Stimulated activated CD8-positive, alpha-beta memory T cell treated with anti-CD3 and anti-CD28 coated beads, Interleukin-15, amount 100 ng/mL, for 48 hours (primary cell): ENCODE results near the gene CDC42SE1.

ENCODE experiments used
- DNase-seq, 2 donors: peaks; one replicate each; pipeline ENCODE4 v3.0.0-alpha.2; 2020; ENCODE audit warnings: low read depth in 2 of 2

CDC42SE1 gene

GRCh38 chr1:151054971-151055547 lies 4.4 kb downstream of the CDC42SE1 start:
- DNase-seq, result no peak

DNA sequence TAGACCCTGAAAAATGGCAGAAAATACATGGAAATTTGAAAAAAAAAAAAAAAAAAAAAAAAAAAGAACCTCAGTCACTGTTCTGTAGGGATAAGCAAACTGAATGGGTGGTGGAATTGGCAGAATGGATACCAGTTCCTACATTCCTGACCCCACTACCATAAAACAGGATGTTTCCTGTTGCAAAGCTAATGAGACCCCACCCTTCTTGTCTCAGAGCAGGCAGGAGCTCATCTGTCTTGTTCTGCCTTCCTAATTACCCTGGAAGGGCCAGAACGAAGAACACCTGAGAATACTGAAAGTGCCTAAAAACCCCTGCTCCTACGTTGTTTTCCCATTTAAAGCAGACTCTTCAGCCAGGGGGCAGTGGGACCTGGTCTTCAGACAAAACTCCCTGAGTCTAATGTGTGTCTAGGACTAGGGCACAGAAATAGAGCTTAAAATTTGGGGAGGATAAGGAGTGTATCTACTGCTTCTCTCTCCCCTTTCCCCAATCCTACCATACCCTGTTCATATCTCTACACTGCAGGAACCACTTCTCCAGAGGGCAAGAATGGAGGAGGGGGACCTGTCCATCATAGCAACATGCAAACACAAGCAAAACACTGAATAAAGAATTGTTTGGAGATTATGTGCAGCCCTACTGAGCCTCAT lies 7.9 kb downstream of the CDC42SE1 start:
- DNase-seq, result no peak

DNA sequence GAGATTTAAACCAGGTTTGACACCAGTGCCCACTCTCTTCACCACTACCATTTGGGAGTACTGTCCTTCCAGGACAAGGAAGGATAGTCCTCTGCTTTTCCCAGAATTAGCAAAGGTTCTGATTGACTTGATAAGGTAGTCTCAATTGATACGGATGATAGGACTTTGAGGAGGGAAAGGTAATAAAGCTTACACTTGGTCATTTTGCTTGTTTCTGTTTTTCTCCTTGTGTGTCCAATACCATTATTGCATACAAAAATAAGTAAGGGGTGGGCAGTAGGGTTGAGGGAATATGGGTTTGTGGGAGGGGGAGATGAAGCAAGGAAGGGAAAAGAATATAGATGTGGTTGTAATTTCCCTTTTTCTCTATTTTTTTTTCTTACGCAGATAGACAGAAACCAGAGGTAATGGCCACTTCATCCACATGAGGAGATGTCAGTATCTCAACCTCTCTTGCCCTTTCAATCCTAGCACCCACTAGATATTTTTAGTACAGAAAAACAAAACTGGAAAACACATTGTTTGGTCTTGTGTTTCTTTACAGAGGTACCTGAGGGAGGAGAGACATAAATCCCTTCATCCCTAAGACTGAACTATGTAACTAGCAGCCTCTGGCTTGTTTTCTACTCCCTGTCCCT lies 9.3 kb downstream of the CDC42SE1 start:
- no peak for DNase-seq

- DNase-seq, result no peak
Observed at GRCh38 chr1:151049458-151049857, 10.0 kb downstream of the CDC42SE1 start.

GRCh38 chr1:151048645-151049032 lies 10.8 kb downstream of the CDC42SE1 start:
- no peak for DNase-seq

DNA sequence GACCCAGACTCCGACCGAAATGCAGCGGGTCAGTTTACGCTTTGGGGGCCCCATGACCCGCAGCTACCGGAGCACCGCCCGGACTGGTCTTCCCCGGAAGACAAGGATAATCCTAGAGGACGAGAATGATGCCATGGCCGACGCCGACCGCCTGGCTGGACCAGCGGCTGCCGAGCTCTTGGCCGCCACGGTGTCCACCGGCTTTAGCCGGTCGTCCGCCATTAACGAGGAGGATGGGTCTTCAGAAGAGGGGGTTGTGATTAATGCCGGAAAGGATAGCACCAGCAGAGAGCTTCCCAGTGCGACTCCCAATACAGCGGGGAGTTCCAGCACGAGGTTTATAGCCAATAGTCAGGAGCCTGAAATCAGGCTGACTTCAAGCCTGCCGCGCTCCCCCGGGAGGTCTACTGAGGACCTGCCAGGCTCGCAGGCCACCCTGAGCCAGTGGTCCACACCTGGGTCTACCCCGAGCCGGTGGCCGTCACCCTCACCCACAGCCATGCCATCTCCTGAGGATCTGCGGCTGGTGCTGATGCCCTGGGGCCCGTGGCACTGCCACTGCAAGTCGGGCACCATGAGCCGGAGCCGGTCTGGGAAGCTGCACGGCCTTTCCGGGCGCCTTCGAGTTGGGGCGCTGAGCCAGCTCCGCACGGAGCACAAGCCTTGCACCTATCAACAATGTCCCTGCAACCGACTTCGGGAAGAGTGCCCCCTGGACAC lies 11.3 kb downstream of the CDC42SE1 start:
- DNase-seq, result peak; percentile 41 to 45

DNA sequence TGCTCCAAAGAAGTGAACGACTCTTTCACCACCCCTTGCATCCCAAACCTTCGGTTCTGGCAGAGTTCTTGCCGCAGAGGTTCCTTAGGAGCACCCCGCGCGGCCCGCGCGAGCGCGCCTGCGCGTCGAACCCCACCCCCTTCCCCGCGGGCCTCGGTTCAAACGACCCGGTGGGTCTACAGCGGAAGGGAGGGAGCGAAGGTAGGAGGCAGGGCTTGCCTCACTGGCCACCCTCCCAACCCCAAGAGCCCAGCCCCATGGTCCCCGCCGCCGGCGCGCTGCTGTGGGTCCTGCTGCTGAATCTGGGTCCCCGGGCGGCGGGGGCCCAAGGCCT lies 11.9 kb downstream of the CDC42SE1 start, which contains the start of gene C1orf56:
TSS of gene C1orf56 (plus strand) at position 161 of the 334 bp plus-strand sequence. CDS start at position 258, 97 bp downstream.
- DNase-seq, result peak; percentile 52 to 55

- no peak for DNase-seq
Observed at GRCh38 chr1:151043163-151043562, 16.3 kb downstream of the CDC42SE1 start.

- DNase-seq, result no peak
Observed at GRCh38 chr1:151039521-151039920, 19.9 kb downstream of the CDC42SE1 start.

- no peak for DNase-seq
Observed at GRCh38 chr1:151037032-151037431, 22.4 kb downstream of the CDC42SE1 start.

DNA sequence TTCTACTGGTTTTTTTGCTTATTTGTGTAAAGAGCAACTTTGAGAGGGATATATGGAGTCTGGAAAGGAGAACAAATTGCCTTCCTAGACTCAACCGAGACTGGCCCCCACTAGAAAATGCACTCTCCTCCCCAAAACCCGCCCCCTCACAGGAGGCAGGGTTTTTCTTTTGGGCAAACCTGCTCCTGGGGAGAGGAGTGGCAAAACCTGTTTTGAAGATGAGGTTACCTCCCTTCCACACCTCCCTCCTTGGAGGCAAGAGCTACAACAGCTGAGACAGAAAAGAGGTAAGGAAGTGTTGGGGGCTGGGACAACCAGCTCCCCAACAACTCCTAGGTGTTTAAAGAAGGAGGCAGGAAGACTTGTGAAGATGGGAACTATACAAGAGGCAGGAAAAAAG lies 23.1 kb downstream of the CDC42SE1 start, which contains the start of gene BNIPL:
TSS of gene BNIPL (plus strand) at position 231 of the 400 bp plus-strand sequence. CDS start at position 371, 140 bp downstream.
- DNase-seq, result no peak

- DNase-seq, result no peak
Observed at GRCh38 chr1:151035167-151035566, 24.3 kb downstream of the CDC42SE1 start.

- no peak for DNase-seq
Observed at GRCh38 chr1:151032164-151032563, 27.3 kb downstream of the CDC42SE1 start.

GRCh38 chr1:151026460-151026859 lies 33.0 kb downstream of the CDC42SE1 start:
- no peak for DNase-seq

- DNase-seq, result peak; percentile 66 to 67
Observed at GRCh38 chr1:151024540-151025146, 34.8 kb downstream of the CDC42SE1 start.

- no peak for DNase-seq
Observed at GRCh38 chr1:151013518-151013917, 45.9 kb downstream of the CDC42SE1 start.

- DNase-seq, result no peak
Observed at GRCh38 chr1:151012684-151013471, 46.5 kb downstream of the CDC42SE1 start.

DNA sequence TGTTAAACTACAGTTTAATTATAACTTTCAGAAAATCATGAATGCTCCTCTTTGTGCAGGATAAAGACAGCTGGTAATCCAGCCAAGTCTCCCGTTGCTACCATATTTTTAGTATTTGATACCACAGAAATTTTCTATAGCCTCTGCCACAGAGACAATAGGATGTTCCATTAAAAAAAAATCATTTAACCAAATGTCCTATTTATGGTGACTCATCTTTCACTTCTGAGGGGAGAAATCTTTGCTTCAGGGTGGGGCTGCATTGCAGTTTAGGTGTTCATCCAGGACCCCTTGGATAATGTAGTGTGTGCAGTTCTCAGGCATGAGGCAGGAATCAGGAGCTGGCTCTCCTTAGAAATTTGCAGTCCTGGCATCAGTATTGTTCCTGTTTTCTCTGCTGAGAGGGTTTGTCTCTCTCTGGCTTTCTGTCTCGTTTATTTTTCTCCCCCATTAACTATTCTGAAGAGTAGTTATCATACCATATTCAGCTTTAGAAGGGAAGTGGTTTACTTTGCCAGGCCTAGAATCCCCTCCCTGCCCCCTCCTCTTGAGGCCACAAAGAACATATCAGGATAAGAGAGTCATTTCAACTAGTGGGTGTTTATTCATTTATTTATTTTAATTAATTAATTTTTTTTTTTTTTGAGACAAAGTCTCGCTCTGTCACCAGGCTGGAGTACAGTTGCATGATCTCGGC lies 48.1 kb downstream of the CDC42SE1 start:
- DNase-seq, result no peak

DNA sequence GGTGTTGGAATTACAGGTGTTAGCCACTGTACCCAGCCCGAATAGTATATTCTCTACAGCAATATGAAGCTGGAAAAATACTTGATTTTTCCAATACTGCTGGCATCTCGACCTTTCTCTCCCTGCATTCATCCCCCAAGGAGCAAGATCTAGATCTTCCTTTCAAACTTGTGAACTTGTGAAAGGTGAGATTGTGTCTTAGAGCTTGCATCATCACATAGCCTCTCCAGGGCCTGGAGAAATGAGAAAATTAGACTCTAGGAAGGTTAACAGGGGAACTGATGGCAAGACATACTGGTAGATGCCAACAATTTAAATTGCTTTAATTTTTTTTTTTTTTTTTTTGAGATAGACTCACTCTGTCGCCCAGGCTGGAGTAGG lies 49.1 kb downstream of the CDC42SE1 start:
- DNase-seq, result no peak

DNA sequence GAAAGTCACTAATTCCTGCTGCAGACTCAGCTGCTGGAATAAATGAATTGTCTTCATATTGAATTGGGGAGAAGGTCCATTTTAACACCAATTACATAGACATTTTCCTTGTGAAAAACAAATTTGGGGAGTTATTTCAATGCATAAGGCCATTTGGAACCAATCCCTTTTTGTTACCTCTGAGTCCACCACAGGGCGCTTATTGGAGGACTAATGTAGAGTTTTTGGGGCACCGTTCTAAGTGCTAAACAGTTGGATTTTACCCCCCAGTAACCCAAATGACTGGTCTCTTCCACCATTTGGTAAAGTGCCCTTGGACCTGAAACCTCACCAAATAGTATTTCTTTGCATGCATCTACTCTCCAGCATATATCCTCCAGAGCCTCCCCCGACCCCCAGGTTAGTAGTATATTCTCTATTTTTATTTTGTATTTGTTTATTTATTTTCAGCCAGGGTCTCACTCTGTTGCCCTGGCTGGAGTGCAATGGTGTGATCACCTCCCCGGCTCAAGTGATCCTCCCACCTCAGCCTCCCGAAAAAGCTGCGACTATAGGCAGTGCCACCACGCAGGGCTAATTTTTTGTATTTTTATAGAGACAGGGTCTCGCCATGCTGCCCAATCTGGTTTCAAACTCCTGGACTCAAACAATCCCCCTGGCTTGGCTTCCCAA lies 49.6 kb downstream of the CDC42SE1 start:
- no peak for DNase-seq
